Astrocyte of the cerebellum (primary cell): ENCODE measurements around the gene CREB5.

ENCODE experiments used
- DNase-seq: peaks from one replicate; pipeline ENCODE4 v3.0.0-alpha.2; 2011; ENCODE audit warnings: low read depth
- H3K4me3 ChIP-seq: 2 replicates; pipeline ENCODE4 v1.5.1; 2011; ENCODE audit warnings: mild to moderate bottlenecking, low read depth, low read length, moderate library complexity
- in situ Hi-C: cut with HindIII; loops from 2 replicates; pipeline ENCODE4 v1.10.0; 2017; ENCODE audit warnings: low sequenced_read_pairs
- TF ChIP-seq, protein P1 (sequence below): IDR thresholded peaks from 2 replicates; pipeline ENCODE4 v1.5.1; 2012; ENCODE audit warnings: low read length, low read depth, moderate library complexity, mild to moderate bottlenecking; ENCODE audit errors: missing control alignments

Gene CREB5

DNA sequence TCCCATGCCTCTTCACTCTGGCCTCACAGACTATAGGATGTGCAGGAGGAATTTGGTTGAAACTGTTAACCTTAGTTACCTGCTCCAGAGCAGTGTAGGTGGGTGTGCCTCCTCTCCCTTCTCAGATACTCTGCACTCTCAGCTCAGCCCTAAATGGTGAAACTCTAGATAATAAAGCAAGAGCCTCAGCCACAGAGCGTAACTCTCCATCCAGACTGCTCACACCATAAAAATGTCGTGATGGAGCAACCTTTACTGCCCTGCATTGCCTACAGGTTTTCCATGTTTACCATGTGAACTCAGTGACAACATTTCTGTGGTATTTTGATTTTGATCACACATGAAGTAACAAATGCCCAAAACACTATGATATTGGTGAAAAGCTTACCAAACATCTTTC, 227.7 kb downstream of the CREB5 start:
- no peak overlapping the region for H3K4me3 ChIP-seq
- no peak for DNase-seq
- TF ChIP-seq, protein P1, sequence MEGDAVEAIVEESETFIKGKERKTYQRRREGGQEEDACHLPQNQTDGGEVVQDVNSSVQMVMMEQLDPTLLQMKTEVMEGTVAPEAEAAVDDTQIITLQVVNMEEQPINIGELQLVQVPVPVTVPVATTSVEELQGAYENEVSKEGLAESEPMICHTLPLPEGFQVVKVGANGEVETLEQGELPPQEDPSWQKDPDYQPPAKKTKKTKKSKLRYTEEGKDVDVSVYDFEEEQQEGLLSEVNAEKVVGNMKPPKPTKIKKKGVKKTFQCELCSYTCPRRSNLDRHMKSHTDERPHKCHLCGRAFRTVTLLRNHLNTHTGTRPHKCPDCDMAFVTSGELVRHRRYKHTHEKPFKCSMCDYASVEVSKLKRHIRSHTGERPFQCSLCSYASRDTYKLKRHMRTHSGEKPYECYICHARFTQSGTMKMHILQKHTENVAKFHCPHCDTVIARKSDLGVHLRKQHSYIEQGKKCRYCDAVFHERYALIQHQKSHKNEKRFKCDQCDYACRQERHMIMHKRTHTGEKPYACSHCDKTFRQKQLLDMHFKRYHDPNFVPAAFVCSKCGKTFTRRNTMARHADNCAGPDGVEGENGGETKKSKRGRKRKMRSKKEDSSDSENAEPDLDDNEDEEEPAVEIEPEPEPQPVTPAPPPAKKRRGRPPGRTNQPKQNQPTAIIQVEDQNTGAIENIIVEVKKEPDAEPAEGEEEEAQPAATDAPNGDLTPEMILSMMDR, result no peak
- in situ Hi-C loops, result no loop called here

DNA sequence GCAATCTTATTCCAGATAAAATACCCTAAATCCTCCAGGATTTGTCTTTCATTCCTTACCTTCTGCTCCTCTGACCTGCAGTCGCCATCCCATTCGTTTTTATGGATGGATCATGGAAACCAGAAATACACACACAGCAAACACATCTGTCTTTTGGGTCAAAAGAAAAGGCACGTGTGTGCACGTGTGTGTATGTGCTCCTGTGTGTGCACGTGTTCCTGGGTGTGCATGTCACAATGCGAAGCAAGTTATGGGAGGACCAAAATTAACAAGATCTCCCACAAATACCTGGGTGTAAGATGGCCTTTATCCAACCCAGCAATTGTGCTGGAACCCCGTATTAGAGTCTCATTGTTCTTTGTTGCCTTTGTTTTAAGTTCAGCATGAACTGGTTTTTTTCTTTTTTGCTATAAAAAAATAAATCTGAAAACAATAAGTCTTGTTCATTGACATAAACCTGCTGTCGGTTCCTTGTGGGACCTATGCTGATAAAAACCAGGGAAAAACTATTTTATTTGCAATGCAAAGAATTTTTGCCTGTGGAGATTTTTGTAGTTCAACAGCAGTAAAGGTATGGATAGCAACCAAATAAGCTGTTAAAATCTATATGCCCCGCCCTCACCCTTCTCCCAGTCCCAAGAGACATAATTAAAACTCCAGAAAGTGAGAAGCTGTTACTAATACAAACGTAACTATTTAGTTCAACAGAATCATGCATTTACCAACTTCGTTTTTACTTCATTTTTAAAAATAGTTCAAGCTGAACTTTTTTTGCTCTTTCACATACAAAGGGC, 229.6 kb downstream of the CREB5 start:
- in situ Hi-C loops, result no loop called here
- TF ChIP-seq, protein P1, result no peak
- DNase-seq, result no peak
- H3K4me3 ChIP-seq, result no peak overlapping the region

DNA sequence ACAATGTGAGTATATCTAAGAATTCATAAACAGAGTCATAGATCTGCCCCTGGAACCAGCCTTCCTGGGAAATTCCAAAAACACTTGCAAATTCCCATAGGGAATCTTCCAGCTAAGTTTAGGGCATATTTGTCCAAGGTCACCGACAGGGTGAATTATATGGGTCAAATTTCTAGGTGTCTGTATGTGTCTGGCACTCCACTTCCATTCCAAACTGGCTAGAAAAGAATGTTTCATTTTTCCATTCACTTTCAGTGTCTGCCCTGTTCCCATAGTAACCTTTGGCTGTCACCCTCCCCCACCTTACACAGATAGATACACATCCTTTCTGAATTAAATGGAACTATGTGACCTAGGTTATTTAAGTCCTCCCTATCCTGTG, 230.9 kb downstream of the CREB5 start:
- in situ Hi-C loops, result no loop called here
- TF ChIP-seq, protein P1, result no peak
- no peak for DNase-seq
- H3K4me3 ChIP-seq, result no peak overlapping the region

DNA sequence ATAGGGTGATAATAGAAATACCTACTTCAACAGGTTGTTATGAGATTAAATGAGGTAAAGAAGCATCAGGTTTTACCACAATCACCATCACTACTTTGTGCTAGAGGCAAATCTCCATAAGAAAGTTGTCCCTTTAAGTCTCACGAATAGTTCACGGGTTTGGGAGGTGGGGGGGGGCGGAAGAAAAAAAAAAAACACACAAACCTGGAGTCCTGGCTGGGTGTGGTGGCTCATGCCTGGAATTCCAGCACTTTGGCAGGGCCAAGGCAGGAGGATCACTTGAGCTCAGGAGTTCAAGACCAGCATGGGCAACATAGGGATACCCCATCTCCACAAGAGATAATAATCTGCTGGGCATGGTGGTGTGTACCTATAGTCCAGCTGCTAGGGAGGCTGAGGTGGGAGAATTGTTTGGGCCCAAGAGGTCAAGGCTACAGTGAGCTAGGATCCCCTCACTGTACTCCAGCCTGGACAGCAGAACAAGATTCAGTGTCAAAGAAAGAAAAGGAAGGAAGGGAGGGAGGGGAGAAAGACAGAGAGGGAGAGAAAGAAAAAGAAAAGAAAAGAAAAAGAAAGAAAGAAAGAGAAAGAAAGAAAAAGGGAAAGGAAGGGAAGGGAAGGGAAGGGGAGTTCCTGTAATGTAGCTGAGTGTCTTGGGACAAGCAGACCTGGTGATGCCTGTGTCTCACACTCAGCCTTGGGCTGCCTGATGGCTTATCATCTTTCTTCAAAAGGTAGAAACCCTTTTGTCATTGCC, 231.4 kb downstream of the CREB5 start:
- TF ChIP-seq, protein P1, result no peak
- H3K4me3 ChIP-seq, result no peak overlapping the region
- DNase-seq, result no peak
- in situ Hi-C loops, result no loop called here

DNA sequence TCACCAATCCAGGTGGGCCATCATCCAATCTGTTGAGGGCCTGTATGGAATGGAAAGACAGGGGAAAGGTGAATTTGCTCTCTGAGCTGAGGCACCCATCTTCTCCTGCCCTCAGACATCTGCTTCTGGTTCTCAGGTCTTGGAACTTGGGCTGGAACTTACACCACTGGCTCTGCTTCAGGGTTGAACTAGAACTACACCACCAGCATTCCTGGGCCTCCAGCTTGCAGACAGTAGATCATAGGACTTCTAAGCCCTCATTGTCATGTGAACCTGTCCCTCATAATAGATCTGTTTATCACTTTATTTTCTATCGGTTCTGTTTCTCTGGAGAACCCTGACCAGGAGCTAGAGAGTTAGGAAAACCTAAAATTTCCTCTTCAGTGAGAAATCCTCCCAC, 233.5 kb downstream of the CREB5 start:
- H3K4me3 ChIP-seq, result no peak overlapping the region
- TF ChIP-seq, protein P1, result no peak
- in situ Hi-C loops, result no loop called here
- DNase-seq, result no peak

DNA sequence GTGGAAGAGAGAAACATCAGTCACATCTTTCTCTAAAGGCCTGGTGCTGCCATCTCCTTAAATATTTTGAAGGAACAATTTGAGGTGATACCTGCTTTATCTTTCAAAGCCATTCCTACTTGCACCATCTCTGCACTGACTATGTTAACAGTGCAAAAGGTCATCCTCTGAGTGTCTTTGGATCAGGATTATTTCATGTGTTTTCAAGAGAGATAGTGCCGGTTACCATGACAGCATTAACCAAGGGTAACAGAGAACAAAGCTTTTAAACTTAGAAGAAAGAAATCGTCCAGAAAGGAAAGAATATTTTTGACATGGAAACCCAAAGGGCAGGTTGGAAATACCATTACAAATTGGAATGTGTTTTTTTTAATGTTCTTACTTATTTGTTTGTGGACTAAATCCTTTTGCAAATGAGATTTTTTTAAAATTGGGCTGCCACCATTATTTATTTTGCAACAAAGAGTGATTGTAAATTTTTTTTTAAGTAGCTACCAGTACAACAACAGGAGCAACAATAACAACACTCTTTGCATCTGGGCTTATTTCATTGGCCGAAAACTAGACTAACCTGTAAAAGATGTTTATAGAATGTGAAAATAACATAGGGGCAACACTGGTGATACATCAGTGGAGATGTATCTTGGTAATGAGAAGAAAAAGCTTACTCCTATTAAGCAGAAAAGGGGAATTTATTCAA, 234.2 kb downstream of the CREB5 start:
- TF ChIP-seq, protein P1, result no peak
- no peak overlapping the region for H3K4me3 ChIP-seq
- DNase-seq, result no peak
- in situ Hi-C loops, result no loop called here
